Measurements from ENCODE around the gene EPHA4. TPM values are rescaled to one million over a fixed set of nuclear protein-coding genes. Genes with fewer than 3 reads are reported as not detected.

Gene EPHA4
- total RNA-seq, 1 donor from 2014 or later = 9.0 TPM

GRCh38 chr2:221476195-221476594 is 95.9 kb downstream of the EPHA4 start:
- DNase-seq (ENCODE audit: low spot score) = no peak

GRCh38 chr2:221473451-221473850 is 98.7 kb downstream of the EPHA4 start:
- no peak for DNase-seq (ENCODE audit: low spot score)

GRCh38 chr2:221468317-221468716 is 103.8 kb downstream of the EPHA4 start:
- DNase-seq (ENCODE audit: low spot score) = no peak

- peak; percentile 12 for DNase-seq (ENCODE audit: low spot score)
Observed at GRCh38 chr2:221467610-221468009, 104.5 kb downstream of the EPHA4 start.

- no peak for DNase-seq (ENCODE audit: low spot score)
Observed at GRCh38 chr2:221466744-221467143, 105.4 kb downstream of the EPHA4 start.

GRCh38 chr2:221465776-221466175 is 106.3 kb downstream of the EPHA4 start:
- no peak for DNase-seq (ENCODE audit: low spot score)

GRCh38 chr2:221464971-221465370 is 107.1 kb downstream of the EPHA4 start:
- no peak for DNase-seq (ENCODE audit: low spot score)

- DNase-seq (ENCODE audit: low spot score) = no peak
Observed at GRCh38 chr2:221463241-221463896, 108.7 kb downstream of the EPHA4 start.

- DNase-seq (ENCODE audit: low spot score) = no peak
Observed at GRCh38 chr2:221461901-221462300, 110.2 kb downstream of the EPHA4 start.

- no peak for DNase-seq (ENCODE audit: low spot score)
Observed at GRCh38 chr2:221460136-221460535, 112.0 kb downstream of the EPHA4 start.

GRCh38 chr2:221458578-221458977 is 113.5 kb downstream of the EPHA4 start:
- no peak for DNase-seq (ENCODE audit: low spot score)

GRCh38 chr2:221455214-221455613 is 116.9 kb downstream of the EPHA4 start:
- no peak for DNase-seq (ENCODE audit: low spot score)

- no peak for DNase-seq (ENCODE audit: low spot score)
Observed at GRCh38 chr2:221454459-221455105, 117.5 kb downstream of the EPHA4 start.

- no peak for DNase-seq (ENCODE audit: low spot score)
Observed at GRCh38 chr2:221451862-221452788, 120.0 kb downstream of the EPHA4 start.

GRCh38 chr2:221450280-221450679 is 121.8 kb downstream of the EPHA4 start:
- DNase-seq (ENCODE audit: low spot score) = no peak

- no peak for DNase-seq (ENCODE audit: low spot score)
Observed at GRCh38 chr2:221449406-221449805, 122.7 kb downstream of the EPHA4 start.

GRCh38 chr2:221448844-221449390 is 123.2 kb downstream of the EPHA4 start:
- DNase-seq (ENCODE audit: low spot score) = no peak

GRCh38 chr2:221448057-221448843 is 123.9 kb downstream of the EPHA4 start:
- DNase-seq (ENCODE audit: low spot score) = no peak

- no peak for DNase-seq (ENCODE audit: low spot score)
Observed at GRCh38 chr2:221447310-221447709, 124.8 kb downstream of the EPHA4 start.

GRCh38 chr2:221446140-221446539 is 126.0 kb downstream of the EPHA4 start:
- DNase-seq (ENCODE audit: low spot score) = no peak

- DNase-seq (ENCODE audit: low spot score) = no peak
Observed at GRCh38 chr2:221444106-221444505, 128.0 kb downstream of the EPHA4 start.

Data from mucosa of gallbladder (tissue), 1 donor.